GM18502 (cell line): ENCODE results near the gene ATP2B2.
"Not testable (repeated sequence)": the region's sequence is repeated elsewhere in the genome, so short reads cannot be mapped to it uniquely, and the experiment has no call there.

ENCODE experiments used
- ATAC-seq: cut with Tn5 transposase; IDR thresholded peaks from one replicate; pipeline ENCODE4 v1.9.1; 2021; ENCODE audit warnings: mild to moderate bottlenecking; ENCODE audit not compliant: unreplicated experiment, poor library complexity

The ATP2B2 gene

DNA sequence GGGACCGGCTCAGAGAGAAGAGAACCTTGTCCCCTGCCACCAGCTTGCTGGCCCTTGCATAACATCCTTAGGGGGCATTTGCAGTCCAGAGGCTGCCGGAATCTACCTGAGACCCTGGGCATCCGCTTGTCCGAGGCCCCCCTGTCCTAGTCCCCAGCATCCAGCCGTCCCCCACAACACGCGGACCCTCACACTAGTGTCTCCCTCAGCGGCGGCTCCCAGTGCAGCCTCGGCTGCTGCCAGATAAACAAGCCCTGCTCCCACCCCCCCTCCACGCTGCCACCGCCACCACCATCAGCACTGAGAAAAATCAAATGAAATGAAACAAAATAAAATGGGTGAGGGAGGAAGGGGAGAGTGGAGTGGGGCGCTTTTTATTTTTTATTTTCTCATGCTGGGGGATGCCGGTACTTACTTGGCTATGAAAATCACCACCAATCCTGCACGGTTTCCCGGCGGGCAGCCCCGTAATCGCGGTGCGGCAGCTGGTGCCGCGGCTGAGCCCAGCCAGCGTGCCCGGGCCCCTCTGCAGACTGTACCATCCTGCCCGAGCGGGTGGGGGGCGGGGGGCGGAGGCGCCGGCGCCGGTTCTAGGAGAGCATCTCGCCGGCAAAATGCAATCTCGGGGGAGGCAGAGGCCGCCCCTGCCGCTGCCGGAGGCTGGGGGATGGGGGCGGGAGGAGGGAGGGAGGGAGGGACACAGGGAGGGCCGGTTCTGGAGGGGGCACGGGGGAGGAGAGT lies at the start of gene ATP2B2:
ATP2B2 (minus strand) TSS at position 537 of the 741 bp plus-strand sequence. CDS start 56,043 bp downstream, outside the sequence.
- no peak for ATAC-seq

DNA sequence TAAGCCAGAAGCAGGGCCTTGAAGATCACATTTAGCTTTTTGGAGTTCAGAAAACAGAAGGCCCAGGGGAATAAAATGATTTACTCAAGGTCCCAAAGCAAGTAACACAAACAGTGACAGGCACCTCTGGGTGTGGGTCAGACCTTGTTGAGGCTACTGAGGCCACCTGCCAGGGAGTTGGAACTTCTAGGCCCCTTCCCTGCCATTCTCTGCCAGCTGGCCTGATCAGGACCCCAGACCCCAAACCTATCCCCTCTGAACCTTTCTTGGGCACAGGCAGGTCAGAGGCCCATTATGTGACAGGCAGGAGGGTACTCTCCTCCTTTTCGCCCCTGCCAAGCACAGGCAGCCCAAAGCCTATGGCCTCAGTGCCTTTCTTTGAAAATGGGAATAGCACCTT lies 49.4 kb upstream of the ATP2B2 start:
- no peak for ATAC-seq

DNA sequence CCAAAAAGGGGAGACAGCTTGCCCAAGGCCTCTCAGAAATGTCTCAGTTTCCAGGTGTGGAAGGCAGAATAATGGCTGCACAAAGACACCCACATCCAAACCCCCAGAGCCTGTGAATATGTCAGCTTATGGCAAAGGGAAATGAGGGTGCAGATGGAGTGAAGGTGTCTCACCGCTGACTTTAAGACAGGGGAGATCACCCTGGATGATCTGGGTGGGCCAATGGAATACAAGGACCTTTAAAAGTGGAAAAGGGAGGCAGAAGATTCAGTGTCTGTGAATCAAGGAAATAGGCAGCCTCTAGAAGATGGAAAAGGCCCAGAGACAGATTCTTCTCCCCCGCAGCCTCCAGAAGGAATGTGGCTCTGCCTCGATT lies 48.8 kb upstream of the ATP2B2 start:
- no peak for ATAC-seq

DNA sequence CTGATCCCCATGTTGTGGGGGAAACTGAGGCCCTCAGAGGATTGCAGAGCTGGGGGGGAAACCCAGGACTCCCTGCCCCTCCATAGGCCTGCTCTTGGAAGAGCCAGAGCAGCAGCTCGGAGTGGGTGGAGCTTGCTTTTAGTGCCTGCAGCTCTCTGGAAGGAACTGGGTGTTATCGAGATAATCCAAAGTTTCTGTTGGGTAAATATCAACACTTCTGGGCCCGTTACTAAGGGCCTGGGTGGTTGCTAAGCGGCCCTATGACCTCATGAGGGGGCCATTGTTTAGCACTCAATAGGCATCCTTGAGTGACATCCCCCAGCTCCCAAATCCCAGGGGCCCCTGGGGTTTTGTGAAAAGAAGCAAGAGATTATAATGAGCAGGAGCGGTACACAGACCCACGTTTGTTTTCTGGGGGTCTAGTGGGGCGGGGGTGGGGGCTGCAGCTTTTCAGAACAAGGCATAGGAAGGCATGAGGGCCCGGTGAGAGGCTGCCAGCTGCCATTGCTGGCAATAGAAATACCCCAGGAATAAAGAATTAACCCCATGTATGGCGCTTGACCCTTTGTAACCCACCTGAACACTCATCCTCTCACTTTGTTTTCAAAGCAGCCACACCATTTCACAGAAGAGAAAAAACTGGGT lies 48.3 kb upstream of the ATP2B2 start:
- ATAC-seq, result no peak

DNA sequence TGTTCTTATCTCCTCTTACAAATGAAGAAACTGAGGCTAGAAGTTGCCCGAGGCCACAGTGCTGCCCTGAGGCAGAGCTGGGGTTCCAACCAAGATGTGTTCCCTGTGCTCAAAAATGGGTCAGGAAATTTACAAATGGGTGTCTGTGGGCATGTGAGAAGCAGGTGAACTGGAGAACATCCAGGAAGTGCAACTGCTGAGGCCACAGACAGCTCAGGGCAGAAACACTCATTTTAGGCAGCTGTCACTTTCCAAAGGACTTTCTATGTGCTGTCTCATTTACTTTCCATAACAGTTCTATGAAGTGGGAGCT lies 47.2 kb upstream of the ATP2B2 start:
- no peak for ATAC-seq

DNA sequence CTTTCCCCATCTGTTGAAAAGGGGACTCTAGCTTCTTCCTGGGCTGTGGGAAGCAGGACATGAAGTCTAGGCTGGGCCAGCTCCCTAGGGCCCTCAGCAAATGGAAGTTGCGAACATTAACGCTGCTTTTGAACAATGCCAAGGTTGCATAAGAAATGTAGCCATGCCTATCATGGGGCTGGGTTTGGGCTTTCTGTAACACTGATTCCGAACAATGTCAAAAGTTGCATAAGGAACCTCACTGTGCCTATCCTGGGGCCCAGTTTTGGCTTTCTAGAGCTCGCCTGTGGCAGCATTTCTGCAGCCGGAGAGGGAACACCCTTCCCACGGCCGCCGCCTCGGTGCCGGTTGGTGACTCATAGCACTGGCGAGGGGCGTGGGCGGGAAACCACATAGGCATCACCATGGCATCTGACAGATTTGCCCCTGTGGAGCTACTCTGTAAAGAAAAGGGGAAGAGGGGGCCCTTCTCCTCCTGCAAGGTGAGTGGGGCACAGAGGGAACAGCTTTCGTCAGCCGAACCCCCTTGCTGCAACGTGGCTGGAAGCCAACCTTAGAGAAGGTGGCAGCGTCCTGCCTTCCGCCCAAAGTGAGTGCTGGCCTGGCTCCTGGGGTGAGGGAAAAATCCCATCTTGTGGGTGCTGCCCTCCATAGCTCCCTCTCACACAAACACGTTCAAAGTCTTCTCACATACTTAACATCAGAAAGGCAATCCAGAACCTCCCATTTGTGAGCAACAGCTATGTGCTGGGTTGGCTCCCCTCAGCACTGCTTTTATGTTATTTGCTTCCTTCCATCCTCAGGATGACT lies 46.6 kb upstream of the ATP2B2 start:
- ATAC-seq, result peak; percentile 56

DNA sequence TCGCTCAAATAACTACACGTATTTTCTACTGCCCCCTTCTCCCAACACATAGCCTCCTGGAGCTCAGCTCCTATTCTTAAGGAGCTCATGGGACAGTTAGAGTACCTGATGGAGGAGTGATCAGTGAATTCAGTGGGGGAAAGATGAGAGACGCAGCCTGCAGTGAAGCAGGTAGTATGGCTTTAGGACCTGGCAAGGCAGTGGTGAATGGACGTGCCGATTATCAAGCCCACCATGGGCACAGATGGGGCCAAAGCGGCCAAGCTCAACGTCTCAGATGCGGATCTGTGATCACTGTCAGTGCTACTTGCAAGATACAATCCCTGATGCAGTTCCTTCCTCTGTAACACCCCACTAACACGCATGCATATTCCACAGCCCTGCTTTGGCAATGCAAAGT lies 45.8 kb upstream of the ATP2B2 start:
- ATAC-seq, result no peak

DNA sequence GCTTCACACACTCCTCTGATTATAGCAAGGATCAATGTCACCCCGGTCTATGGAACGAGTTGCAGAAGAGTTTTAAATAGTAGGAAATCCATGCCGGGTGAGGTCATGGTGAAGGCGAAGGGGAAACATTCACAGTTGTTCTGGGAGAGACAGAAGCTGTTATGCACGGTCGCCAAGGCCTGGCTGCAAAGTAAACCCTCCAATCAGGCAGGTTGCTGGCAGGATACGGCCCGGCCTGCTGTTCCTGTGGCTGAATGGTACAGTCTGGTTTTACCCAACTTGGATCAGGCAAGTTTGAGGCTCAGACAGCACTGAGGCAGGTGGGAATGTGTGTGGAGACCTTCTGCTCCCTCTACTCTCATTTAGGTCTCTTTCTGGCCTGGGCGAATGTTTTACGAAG lies 45.3 kb upstream of the ATP2B2 start:
- no peak for ATAC-seq

DNA sequence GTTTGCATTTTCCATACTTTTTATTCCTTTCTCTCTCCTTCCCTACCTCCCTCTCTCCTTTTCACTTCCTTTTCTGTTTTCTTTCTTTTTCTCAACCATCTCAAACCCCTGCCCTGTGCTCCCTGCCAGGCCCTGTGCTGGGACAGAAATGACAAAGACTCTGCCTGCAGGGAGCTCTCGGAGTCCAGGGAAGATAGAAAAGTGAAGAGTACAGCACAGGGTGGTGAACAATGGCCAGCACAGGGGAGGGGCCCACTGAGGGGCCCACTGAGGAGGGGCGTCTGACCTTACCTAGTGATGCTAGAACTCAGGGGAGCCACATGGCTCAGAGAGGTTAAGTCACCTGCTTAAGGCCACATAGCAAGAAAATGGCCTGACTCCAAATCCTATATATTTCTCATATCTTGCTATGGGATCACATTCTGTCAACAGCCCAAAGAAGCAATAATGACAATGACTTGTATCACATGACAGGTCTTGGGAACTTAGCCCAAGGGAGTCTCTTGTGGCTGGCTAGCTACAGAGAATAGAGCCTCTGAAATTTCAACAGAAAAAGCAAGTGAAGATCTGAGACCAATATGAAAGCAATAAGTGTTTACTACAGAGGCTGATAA lies 44.3 kb upstream of the ATP2B2 start:
- no peak for ATAC-seq

DNA sequence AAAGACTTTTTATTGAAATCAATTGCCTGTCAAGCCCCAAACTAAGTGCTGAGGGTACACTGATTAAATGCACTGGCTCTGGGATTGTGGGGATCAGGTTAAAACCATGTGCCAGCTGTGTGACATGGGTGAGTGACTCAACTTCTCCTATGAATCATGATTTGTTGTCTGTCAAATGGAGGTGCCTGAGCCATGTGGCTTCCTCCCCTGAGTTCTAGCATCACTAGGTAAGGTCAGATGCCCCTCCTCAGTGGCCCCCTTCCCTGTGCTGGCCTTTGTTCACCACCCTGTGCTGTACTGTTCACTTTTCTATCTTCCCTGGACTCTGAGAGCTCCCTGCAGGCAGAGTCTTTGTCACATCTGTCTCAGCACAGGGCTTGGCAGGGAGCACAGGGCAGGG lies 43.6 kb upstream of the ATP2B2 start:
- no peak for ATAC-seq

DNA sequence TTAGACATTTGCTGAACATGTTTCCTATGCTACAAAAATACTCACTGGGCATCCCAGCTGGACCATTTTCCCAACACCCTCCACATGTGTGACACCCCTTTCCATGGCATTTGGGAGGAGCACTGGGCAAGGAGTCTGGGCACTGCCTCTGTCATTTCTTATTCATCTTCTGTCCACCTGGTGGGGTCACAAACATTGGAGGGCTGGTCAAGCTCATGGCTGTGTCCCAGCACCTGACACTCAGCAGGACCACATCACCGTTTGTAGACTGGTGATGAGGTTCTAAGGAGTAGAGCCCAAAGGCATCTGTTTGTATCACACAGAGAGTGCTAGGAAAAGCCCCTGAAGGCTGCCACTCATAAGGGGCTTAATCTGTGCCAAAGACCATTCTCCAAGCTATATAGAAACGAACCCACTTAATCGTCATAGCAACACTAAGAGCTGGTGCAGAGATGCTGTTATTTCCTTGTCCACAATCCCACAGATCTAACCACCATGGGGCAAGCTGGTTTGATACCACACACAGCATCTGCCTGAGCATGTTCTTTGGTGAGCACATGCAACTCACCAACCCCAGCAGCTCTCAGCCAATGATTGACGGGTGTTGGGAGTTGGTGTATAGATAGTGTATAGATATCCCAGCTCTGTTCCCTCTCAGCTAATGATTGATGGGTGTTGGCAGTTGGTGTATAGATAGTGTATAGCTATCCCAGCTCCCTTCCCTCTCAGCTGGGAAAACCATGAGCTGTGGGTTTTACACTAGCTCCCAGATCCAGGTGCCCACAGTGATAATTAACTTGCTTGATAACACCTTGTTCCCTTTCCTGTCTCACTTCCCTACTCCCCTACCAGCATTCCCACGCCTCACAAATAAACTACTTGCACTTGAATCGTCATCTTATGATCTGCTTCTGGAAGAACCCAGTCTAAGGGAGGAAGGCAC lies 42.7 kb upstream of the ATP2B2 start:
- no peak for ATAC-seq

DNA sequence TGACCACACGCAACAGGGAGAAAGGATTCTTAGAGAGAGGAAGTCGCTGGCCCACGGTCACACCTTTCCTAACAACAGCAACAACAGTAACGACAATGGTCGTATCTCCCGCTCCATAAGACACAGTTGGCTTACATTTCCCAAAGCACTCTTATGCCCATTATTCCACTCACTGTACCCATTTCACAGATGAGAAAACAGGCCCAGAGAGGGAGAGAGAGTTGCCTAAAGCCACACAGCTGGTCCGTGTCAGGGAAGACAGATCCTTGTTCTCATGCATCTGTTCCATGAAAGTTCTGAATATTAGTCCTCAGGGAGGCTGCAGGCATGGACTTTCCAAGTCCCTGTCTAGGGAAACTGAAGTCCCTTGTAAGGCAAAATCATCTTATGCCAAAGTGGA lies 42.0 kb upstream of the ATP2B2 start:
- no peak for ATAC-seq

DNA sequence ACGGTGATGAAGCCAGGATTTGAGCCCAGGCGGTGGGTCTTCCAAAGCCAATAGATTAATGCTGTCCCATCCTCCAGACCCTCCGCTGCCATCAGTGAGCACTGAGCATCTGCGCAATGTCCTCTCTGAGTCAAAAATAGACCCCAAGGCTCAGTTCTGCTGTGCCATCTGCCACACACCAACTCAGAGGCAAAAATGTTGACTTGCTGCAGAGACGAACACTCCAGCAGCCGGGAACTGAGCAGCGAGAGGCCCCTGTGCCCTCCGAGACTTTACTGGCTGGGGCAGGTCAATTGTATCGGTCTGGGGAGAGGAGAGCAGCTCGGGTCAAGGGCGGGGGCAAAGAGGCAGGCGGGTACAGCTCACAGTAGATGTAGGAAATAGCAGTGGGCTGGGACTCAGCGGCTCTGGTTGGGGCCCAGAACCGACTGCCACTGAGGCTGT lies 41.5 kb upstream of the ATP2B2 start:
- no peak for ATAC-seq

DNA sequence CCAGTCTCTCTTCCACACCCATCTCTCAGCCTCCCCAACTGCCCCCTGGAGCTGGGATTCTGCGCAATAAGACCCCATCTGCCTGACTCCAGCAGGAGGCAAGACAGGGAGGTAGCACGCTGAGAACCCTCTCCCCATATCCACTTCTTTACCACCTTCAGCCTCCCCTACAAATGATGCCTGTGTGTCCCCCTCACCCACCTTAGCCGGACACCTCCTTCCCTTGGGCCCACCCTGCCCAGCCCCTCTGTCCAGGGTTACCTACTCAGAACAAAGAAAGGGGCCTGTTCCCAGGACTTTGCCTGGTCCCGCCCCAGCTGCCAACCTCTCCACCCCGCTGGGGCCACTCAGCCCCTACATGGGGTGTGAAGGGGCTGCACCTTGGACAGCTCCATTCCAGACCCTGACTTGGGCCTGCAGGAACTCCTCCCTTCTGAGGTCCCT lies 40.8 kb upstream of the ATP2B2 start:
- ATAC-seq, result no peak

DNA sequence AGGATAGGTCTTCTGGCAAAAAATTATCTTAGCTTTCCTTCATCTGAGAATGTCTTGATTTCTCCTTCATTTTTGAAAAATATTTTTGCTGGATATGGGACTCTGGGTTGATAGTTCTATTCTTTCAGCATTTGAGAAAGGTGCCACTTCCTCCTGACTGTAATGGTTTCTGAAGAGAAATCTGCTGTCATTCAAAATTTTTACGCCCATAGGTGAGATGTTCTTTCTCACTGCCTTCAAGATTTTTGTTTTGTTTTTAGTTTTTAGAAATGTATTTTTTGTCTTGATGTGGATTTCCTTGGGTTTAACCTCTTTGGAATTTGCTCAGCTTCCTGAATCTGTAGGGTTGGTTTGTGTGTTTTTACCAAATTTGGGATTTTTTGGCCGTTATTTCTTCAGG lies 37.1 kb upstream of the ATP2B2 start:
- no peak for ATAC-seq

DNA sequence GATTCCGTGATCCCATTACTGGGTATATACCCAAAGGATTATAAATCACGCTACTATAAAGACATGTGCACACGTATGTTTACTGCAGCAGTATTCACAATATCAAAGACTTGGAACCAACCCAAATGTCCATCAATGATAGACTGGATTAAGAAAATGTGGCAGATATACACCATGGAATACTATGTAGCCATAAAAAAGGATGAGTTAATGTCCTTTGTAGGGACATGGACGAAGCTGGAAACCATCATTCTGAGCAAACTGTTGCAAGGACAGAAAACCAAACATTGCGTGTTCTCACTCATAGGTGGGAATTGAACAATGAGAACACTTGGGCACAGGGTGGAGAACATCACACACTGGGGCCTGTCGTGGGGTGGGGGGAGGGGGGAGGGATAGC lies 35.0 kb upstream of the ATP2B2 start:
- not testable (repeated sequence) for ATAC-seq

DNA sequence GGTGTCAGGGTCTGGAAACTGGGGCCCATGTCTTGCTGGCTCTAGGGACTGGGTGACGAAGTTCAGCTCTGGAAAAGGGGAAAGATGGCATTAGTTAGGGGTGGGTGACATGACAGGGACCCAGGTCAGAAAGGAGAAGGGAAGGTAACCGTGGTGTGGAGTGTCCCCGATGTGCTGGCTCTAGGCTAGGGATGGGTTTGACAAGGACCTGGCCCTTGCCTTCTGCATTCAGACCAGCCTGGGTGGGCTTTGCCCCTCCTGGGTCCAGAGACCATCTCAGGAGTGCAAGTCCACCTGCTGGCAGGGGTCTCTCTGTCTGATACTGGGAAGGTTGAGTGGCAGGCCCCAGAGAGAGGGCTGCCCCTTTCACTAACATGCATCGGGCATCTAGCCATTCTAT lies 28.7 kb upstream of the ATP2B2 start:
- ATAC-seq, result no peak

DNA sequence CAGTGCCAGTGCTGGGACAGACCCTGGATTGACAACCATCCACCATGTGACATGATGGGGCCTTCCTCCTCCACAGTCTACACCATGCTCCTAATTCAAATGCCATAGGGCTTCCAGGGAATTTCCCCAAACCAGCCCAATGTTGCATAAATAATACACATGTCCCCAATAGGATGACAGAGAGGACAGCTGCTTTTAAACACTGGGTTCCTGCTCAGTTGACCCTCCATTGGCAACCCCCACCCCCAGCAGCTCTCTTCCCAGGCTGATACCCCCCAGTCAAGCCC lies 28.3 kb upstream of the ATP2B2 start:
- no peak for ATAC-seq

DNA sequence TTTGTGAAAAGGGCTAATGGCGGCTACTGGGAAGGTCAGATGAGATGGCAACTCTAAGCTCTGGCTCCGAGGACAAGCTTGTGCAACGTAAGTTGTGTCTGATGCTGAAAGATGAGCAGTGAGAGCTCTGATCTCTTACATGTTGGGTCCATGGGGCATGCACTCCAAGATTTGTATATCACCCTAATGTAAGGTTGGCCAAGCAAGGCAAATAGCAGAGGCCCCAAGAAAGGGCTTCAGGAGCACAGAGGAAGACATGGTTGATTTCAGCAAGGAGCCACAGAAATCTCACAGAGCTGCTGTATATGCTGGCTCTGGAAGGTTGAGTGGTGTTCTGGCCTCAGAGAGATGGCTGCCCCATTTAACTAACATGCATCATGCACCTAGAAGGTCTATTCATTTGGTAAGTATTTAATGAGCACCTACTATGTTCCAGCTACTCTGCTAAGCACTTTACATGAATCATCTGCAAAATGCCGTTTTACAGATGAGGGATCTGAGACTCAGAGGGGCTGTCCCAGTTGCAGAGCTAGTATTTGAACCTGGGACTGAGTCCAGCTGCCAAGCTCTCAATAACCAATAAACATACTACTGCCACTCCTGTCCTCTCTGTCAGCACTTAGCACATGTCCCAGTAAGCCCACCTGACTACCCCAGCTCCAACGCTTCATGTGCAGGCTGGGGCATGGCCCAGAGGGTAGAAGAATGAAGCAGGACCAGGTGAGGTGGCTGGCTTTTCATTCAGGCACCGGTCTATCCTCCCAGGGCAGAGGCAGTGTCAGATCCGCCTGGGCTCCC lies 27.8 kb upstream of the ATP2B2 start:
- no peak for ATAC-seq
